NCI-H2196 (cell line): ENCODE data around the gene MEIS3.

Experiments used
- DNase-seq: peaks from one replicate; lab custom pipeline; 2025; ENCODE audit not compliant: unreplicated experiment; lab: John Stamatoyannopoulos, UW

MEIS3 gene

GRCh38 chr19:47419030-47419783 lies at the start of gene MEIS3:
Gene MEIS3 (minus strand): TSS chr19:47419527. CDS start chr19:47419081, 446 bp downstream.
- no peak for DNase-seq

GRCh38 chr19:47467914-47468313 lies 48.6 kb upstream of the MEIS3 start:
- DNase-seq: no peak

GRCh38 chr19:47465957-47466356 lies 46.6 kb upstream of the MEIS3 start:
- no peak for DNase-seq

DNA sequence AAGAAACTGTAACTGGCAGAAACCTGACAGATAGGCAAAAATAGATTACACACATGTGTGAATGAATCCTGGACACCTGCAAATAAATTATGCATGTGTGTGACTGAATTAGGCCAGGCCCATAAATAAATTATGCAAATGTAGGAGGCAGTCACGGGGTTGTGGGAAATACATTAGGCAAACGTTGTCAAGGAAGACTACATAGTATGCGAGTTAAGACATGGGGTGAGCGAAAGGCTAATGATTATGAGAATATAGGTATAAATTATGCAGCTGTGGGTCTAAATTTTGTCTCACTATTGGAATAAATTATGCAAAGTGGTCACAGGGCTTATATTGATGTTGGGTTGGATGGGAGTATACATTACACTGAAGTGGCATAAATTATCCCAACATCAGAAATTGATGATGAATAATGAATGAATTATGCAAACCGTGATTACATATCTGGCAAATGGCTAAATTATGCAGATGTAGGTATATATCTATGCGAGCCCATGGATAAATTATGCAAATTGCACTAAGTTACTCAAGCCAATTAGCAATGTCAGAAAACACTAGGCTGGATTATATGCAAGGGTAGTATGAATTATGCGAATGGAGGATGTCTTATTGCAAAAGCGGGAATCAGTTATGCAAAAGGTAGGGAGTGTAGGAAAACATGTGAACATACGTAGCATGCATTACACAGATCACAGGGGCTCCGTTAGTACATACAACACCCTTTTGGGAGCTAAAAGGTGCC lies 45.5 kb upstream of the MEIS3 start:
- no peak for DNase-seq

- DNase-seq: no peak
Measured at GRCh38 chr19:47461876-47462275, 42.5 kb upstream of the MEIS3 start.

GRCh38 chr19:47459477-47459876 lies 40.1 kb upstream of the MEIS3 start:
- no peak for DNase-seq

- DNase-seq: no peak
Measured at GRCh38 chr19:47458672-47459071, 39.3 kb upstream of the MEIS3 start.

DNA sequence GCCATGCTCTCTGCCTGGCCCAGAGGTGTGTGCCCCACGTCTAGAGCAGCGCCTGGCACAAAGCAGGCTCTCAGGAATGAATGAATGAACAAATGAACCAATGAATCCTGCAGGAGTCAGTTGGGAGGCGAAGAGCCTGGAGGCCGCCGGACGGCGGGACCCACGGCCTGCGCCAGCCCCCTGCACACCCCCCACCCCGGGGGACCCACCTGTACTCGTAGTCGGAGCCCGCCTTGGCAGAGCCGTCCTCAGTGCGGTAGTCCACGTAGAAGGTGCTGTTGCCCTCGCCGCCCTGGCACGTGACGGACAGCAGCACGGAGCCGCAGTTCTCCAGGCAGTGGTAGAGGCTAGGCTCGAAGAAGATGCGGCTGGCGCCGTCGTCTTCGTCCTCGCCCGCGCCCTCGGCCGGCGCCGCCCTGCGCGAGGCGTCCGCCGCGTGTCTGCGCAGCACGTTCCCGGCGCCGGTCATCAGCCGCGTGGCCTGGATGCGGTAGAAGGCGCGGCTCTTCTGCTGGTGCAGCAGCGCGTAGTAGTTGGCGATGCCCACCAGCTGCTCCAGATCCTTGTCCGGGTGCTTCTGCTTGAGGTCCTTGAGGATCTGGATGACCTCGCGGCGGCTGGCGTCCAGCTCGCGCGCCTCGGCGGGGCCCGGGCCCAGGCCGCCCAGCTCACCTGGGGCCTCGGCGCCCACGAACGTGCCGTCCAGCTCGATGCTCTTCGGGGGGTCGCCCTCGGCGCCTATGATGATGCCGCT lies 37.6 kb upstream of the MEIS3 start:
- DNase-seq: no peak

- DNase-seq: no peak
Measured at GRCh38 chr19:47450478-47450877, 31.2 kb upstream of the MEIS3 start.

DNA sequence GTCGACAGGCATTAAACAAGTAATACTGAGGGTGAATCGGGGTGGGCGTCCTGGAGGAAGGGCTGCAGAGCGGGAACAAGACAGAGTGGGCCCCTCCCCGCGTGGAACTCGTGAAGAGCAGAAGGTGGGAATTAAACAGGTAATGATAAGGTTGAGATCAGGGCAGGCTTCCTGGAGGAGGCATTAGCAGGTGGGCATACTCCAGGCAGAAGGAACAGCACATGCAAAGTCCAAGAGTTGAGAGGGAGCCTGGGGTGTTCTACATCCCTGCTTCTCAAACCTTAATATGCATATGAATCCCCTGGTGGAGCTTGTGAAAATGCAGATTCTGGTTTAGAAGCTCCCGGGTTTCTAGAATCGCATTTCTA lies 29.0 kb upstream of the MEIS3 start:
- no peak for DNase-seq

DNA sequence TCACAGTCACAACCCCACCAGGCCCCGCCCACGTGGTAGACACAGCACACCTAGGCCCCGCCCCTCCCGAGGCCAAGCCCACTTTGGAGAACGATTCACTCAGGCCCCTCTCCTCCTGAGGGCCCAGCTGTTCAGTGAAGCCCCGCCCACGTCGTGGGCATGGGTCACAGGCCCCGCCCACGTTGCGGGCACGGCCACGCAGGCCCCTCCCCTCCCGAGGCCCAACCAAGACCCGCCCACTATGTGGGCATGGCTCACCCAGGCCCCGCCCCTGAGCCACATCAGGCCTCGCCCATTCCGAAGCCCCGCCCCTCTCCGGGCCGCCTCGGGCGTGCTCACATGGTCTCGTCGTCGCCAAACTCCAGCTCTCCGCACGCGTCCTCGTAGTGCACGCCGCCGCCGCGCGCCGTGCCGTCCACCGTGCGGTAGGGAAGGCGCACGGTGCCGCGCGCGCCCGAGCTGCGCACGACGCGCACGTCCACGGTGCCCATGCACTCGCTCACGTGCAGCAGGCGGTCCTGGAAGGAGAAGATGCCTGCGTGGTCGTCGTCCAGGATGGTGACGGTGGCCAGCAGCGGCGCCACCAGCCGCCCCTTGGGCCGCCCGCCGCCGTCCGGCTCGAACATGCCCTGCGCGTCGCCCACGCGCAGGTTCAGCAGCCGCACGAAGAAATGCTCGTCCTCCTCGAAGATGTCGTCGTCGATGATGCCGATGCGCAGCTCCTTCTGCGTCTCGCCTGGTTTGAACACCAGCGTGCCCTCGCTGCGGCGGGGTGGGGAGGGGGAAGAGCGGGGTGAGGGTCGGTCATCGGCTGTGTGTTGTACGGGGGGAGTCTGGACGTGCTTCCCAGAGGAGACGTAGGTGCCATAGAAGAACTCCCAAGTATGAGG lies 28.4 kb upstream of the MEIS3 start:
- peak; percentile 24 for DNase-seq

- no peak for DNase-seq
Measured at GRCh38 chr19:47446534-47447469, 27.5 kb upstream of the MEIS3 start.

- no peak for DNase-seq
Measured at GRCh38 chr19:47445937-47446402, 26.6 kb upstream of the MEIS3 start.

- DNase-seq: no peak
Measured at GRCh38 chr19:47445527-47445926, 26.2 kb upstream of the MEIS3 start.

- no peak for DNase-seq
Measured at GRCh38 chr19:47444388-47444821, 25.1 kb upstream of the MEIS3 start.

DNA sequence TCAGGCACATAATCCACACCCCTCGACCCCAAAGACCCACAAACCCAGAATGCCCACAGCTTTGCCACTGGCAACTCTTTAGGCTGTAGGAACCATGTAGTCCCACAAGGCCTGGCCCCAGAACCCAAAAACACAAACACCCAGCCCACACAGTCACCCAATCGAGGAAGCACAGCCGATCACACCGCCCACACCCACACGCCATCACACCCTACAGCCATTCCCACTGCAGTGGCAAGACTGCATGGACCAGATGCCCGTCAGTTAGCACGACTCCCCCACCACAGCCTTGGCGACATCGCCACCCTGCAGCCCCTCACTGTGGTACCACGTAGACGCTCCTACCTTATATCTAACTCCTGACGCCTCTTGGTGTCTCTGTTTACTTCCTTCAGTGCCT lies 24.0 kb upstream of the MEIS3 start:
- no peak for DNase-seq

DNA sequence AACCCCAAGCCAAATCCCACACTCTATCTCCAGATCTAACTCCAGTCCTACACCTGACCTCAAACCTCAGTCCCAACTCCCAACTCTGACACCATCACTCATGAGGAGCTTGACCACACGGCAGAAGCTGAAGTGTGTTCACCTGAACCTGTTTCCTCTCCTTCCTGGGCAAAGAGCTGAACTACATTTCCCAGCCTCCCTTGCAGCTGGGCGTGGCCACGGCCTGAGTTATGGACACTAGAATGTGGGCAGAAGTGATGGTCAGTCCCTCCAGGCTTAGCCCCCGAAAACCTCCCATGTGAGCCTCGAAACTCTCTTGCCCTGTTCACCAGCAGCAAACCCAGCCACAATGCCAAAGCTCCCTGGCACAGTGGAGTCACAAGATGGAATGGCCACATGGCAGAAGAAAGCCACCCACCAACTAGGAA lies 19.5 kb upstream of the MEIS3 start:
- DNase-seq: peak; percentile 60

GRCh38 chr19:47437500-47437899 lies 18.2 kb upstream of the MEIS3 start:
- DNase-seq: no peak

DNA sequence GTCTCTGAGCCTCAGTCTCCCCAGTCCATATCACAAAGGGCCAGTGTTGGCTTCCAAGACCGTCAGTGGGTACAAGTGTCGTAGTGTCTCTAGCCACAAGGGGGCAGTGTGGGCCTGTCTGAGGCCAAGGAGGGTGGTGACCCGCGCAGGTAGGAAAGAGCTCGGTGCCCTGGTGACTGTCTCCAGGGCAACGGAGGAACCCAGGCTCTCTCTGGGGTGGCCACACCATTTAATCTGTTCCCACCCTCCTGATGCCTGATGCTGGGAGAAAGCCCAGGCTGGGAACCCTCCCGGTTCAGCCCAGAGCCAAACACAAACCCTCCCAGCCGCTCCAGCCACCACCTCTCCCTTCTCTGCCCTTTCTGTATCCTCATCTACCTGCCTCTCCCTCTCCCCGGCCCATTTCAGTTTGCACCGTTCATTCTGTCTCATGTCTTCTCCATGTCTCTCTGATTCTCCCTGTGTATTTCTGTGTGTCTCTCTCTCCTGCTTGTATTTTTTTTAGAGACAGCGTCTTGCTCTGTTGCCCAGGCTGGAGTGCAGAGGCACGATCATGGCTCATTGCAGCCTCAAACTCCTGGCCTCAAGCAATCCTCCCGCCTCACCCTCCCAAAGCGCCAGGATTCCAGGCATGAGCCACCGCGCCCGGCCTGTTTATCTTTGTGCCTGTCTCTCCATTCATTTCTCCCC lies 17.5 kb upstream of the MEIS3 start:
- peak; percentile 93 for DNase-seq
